Measurements from ENCODE around the gene AGR2. TPM values are rescaled to one million over a fixed set of nuclear protein-coding genes. Genes with fewer than 3 reads are reported as not detected.

The AGR2 gene
- total and polyA plus RNA-seq, 4 donors, result 2.7 to 10.1 (median 2.9) TPM

- WGBS (ENCODE audit: insufficient coverage), result under 1% methylated on average over 50 of the region's 58 CpGs
- H3K9me3 ChIP-seq (ENCODE audit: control insufficient read depth, insufficient read depth, low read length), result no peaks in the 10 kb centered on the region
- H3K27ac ChIP-seq (ENCODE audit: low read depth, low read length), result peak overlapping the region; percentile 33
- H3K4me3 ChIP-seq (ENCODE audit: low read depth, low read length), result peak overlapping the region; percentile 55
- DNase-seq (ENCODE audit: low read depth in 4 of 6, low spot score in 6 of 6), result peak; percentile 44 to 88 (median 50)
- no peaks in the 10 kb centered on the region for H3K4me1 ChIP-seq (ENCODE audit: control insufficient read depth, insufficient read depth, low read length)
- no peaks in the 10 kb centered on the region for H3K36me3 ChIP-seq (ENCODE audit: control insufficient read depth, insufficient read depth, low read length)
- H3K27me3 ChIP-seq (ENCODE audit: control insufficient read depth, insufficient read depth, low read length), result no peaks in the 10 kb centered on the region
Measured at GRCh38 chr7:16753932-16754855, 50.6 kb downstream of the AGR2 start.

DNA sequence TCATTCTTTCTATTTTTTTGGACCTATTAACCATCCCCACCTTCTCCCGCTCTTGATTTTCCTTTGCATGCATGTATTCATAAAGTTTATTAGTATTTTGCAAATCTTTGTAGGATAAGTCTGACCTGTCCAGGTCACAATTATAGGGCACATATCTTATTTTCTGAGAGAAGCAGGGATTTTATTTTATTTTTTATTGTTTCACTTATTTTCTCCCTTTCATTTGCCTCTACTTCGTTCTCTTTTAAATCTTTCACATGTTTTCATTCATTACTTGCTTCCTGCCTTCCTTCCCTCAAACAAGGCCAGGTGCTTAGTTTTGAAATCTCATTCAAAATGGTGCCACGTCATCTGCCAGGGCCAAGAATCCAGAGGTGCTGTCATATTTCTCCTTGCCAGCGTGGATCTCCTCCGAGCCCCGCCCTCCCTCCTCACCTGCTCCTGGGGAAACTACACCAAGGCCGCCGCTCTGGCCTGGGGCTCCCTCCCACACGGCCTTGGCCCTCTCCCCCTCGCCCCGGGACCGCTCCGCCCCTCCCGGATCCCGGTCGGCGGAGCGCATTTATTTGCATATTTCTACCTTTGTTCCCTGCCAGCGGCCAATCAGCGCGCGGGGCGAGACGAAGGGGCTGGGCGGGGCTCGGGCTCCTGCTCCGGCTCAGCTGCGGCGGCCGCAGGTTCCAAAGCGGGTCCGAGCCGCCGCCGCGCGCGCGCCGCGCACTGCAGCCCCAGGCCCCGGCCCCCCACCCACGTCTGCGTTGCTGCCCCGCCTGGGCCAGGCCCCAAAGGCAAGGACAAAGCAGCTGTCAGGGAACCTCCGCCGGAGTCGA lies 51.5 kb downstream of the AGR2 start, which contains the start of gene TSPAN13:
TSPAN13 (plus strand) TSS at position 654 of the 830 bp plus-strand sequence. CDS start 213 bp downstream, outside the sequence.
- H3K4me3 ChIP-seq (ENCODE audit: low read depth, low read length), result peak within 1 kb of the TSS; percentile 55
- 0% methylated on average over 47 of the region's 48 CpGs for WGBS (ENCODE audit: insufficient coverage)
- DNase-seq (ENCODE audit: low read depth in 4 of 6, low spot score in 6 of 6), result peak; percentile 56 to 97 (median 74)
- no peaks in the 10 kb centered on the region for H3K4me1 ChIP-seq (ENCODE audit: control insufficient read depth, insufficient read depth, low read length)
- H3K27ac ChIP-seq (ENCODE audit: low read depth, low read length), result peak within 1 kb of the TSS; percentile 64
- H3K9me3 ChIP-seq (ENCODE audit: control insufficient read depth, insufficient read depth, low read length), result no peaks in the 10 kb centered on the region
- no peaks in the 10 kb centered on the region for H3K27me3 ChIP-seq (ENCODE audit: control insufficient read depth, insufficient read depth, low read length)
- no peaks in the 10 kb centered on the region for H3K36me3 ChIP-seq (ENCODE audit: control insufficient read depth, insufficient read depth, low read length)

DNA sequence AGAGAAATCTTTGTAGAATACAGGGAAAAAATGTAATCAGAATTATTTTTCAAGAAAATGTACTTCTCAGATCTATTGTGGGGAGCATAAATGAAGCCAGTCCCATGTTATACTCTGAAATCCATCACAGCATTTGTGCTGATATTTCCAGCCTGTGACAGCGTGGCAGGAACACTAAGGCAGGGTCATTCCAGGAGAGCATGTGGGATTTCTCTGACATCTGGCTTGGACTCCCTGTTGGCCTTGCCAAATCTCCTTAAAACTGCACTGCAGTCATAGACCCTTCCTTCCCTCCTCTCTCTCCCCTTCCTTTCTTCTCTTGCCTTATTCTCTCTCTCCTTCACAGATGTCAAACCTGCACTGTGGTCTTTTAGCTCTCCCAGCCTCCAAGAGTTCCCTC lies 57.7 kb downstream of the AGR2 start:
- no peaks in the 10 kb centered on the region for H3K4me1 ChIP-seq (ENCODE audit: control insufficient read depth, insufficient read depth, low read length)
- H3K4me3 ChIP-seq (ENCODE audit: low read depth, low read length), result no peak overlapping the region
- H3K27me3 ChIP-seq (ENCODE audit: control insufficient read depth, insufficient read depth, low read length), result no peaks in the 10 kb centered on the region
- H3K36me3 ChIP-seq (ENCODE audit: control insufficient read depth, insufficient read depth, low read length), result no peaks in the 10 kb centered on the region
- no peak overlapping the region for H3K27ac ChIP-seq (ENCODE audit: low read depth, low read length)
- no peaks in the 10 kb centered on the region for H3K9me3 ChIP-seq (ENCODE audit: control insufficient read depth, insufficient read depth, low read length)
- 50% methylated on average over 1 of the region's 1 CpG for WGBS (ENCODE audit: insufficient coverage)
- no peak for DNase-seq (ENCODE audit: low read depth in 4 of 6, low spot score in 6 of 6)

GRCh38 chr7:16745645-16746044 lies 59.2 kb downstream of the AGR2 start:
- H3K27me3 ChIP-seq (ENCODE audit: control insufficient read depth, insufficient read depth, low read length), result no peaks in the 10 kb centered on the region
- H3K36me3 ChIP-seq (ENCODE audit: control insufficient read depth, insufficient read depth, low read length), result no peaks in the 10 kb centered on the region
- H3K27ac ChIP-seq (ENCODE audit: low read depth, low read length), result no peak overlapping the region
- H3K4me3 ChIP-seq (ENCODE audit: low read depth, low read length), result no peak overlapping the region
- WGBS (ENCODE audit: insufficient coverage), result no CpG with 5 or more reads among the region's 2 CpGs
- no peaks in the 10 kb centered on the region for H3K9me3 ChIP-seq (ENCODE audit: control insufficient read depth, insufficient read depth, low read length)
- no peak for DNase-seq (ENCODE audit: low read depth in 4 of 6, low spot score in 6 of 6)
- no peaks in the 10 kb centered on the region for H3K4me1 ChIP-seq (ENCODE audit: control insufficient read depth, insufficient read depth, low read length)

- Histone ChIP-seq H3K4me3 (ENCODE audit: low read depth, low read length) (no peak overlapping the region), H3K36me3 (ENCODE audit: control insufficient read depth, insufficient read depth, low read length) (no peaks in the 10 kb centered on the region), H3K27me3 (ENCODE audit: control insufficient read depth, insufficient read depth, low read length) (no peaks in the 10 kb centered on the region), H3K9me3 (ENCODE audit: control insufficient read depth, insufficient read depth, low read length) (no peaks in the 10 kb centered on the region), H3K4me1 (ENCODE audit: control insufficient read depth, insufficient read depth, low read length) (no peaks in the 10 kb centered on the region), H3K27ac (ENCODE audit: low read depth, low read length) (no peak overlapping the region)
- DNase-seq (ENCODE audit: low read depth in 4 of 6, low spot score in 6 of 6), result no peak
- WGBS (ENCODE audit: insufficient coverage), result 70% methylated on average over 4 of the region's 6 CpGs
Measured at GRCh38 chr7:16744518-16745250, 60.1 kb downstream of the AGR2 start.

DNA sequence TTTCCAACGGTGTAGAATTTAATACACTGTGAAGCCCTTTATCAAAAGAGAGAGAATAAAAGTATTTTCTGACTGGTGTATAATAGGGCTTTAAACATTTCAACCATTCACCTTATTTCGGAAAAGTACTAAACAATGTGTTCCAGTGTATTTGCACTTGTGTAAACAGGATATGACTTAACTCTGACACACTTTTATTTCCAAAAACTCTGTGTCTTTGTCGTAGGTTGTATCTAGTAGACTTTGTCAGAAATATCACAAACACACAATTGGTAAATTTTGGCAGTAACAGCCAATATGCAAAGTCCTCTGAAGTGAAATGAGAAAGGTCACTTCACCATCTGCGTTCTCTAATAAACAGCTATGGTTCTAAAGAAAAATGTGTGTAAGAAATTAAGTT lies 61.6 kb downstream of the AGR2 start:
- H3K4me3 ChIP-seq (ENCODE audit: low read depth, low read length), result no peak overlapping the region
- no peaks in the 10 kb centered on the region for H3K36me3 ChIP-seq (ENCODE audit: control insufficient read depth, insufficient read depth, low read length)
- no peaks in the 10 kb centered on the region for H3K27me3 ChIP-seq (ENCODE audit: control insufficient read depth, insufficient read depth, low read length)
- WGBS (ENCODE audit: insufficient coverage), result no CpG with 5 or more reads among the region's 4 CpGs
- no peak for DNase-seq (ENCODE audit: low read depth in 4 of 6, low spot score in 6 of 6)
- no peaks in the 10 kb centered on the region for H3K9me3 ChIP-seq (ENCODE audit: control insufficient read depth, insufficient read depth, low read length)
- H3K27ac ChIP-seq (ENCODE audit: low read depth, low read length), result no peak overlapping the region
- H3K4me1 ChIP-seq (ENCODE audit: control insufficient read depth, insufficient read depth, low read length), result no peaks in the 10 kb centered on the region

DNA sequence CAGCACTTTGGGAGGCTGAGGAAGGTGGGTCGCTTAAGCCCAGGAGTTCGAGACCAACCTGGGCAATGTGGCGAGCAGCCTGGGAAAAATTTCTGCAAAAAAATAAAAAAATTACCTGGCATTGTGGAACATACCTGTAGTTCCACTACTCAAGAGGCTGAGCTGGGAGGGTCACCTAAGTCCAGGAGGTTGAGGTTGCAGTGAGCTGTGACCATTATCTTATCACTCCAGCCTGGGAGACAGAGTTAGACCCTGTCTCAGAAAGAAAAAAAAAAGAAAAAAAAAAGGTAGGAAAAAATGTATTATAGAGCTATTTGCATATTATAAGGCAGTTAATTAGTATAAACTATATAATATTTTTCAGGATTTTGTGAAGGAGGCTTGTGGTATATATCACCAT lies 62.3 kb downstream of the AGR2 start:
- H3K4me1 ChIP-seq (ENCODE audit: control insufficient read depth, insufficient read depth, low read length), result no peaks in the 10 kb centered on the region
- H3K27me3 ChIP-seq (ENCODE audit: control insufficient read depth, insufficient read depth, low read length), result no peaks in the 10 kb centered on the region
- 93% methylated on average over 2 of the region's 3 CpGs for WGBS (ENCODE audit: insufficient coverage)
- H3K4me3 ChIP-seq (ENCODE audit: low read depth, low read length), result no peak overlapping the region
- DNase-seq (ENCODE audit: low read depth in 4 of 6, low spot score in 6 of 6), result no peak
- H3K36me3 ChIP-seq (ENCODE audit: control insufficient read depth, insufficient read depth, low read length), result no peaks in the 10 kb centered on the region
- no peak overlapping the region for H3K27ac ChIP-seq (ENCODE audit: low read depth, low read length)
- H3K9me3 ChIP-seq (ENCODE audit: control insufficient read depth, insufficient read depth, low read length), result no peaks in the 10 kb centered on the region
